ENCODE measurements around the gene SHROOM3.

Gene SHROOM3

GRCh38 chr4:76494871-76495590, 60.0 kb downstream of the SHROOM3 start:
- no peak for DNase-seq (ENCODE audit: low read depth)

GRCh38 chr4:76498550-76498949, 63.5 kb downstream of the SHROOM3 start:
- no peak for DNase-seq (ENCODE audit: low read depth)

DNA sequence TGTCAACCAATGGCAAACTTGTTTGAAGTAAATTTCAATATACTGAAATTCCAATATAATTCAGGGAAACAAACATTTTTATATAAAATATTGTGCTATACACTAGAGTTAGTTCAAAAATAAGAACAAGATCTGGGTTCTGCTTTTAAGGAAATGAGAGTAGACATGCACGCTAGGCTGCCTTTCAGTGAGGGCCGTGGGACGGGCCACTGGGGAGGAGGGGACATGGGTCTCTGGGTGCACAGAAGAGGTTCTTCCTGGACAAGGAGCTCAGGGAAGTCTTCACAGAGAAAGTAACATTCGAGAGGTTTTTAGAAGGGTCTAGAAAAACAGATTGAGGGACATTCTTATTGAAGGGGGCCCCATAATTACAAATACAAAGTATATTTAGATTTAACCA, 64.4 kb downstream of the SHROOM3 start:
- no peak for DNase-seq (ENCODE audit: low read depth)

GRCh38 chr4:76502886-76503285, 67.9 kb downstream of the SHROOM3 start:
- no peak for DNase-seq (ENCODE audit: low read depth)

GRCh38 chr4:76504613-76505465, 69.8 kb downstream of the SHROOM3 start:
- DNase-seq (ENCODE audit: low read depth), result no peak

GRCh38 chr4:76511947-76512346, 76.9 kb downstream of the SHROOM3 start:
- DNase-seq (ENCODE audit: low read depth), result no peak

DNA sequence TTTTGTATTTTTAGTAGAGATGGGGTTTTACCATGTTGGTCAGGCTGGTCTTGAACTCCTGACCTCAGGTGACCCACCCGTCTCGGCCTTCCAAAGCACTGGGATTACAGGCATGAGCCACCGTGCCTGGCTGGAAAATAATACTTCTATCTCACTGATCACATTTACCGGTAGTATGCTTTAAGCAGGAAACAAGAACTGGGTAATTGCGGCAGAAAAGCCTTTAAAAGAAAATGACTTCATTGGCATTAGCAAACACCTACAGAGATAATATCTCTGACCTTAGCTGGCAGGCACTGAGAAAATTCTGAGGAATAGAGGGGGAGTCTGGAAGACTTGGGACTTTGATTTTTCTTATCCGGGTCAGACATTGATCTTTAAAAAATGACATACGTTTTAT, 78.5 kb downstream of the SHROOM3 start:
- DNase-seq (ENCODE audit: low read depth), result no peak

DNA sequence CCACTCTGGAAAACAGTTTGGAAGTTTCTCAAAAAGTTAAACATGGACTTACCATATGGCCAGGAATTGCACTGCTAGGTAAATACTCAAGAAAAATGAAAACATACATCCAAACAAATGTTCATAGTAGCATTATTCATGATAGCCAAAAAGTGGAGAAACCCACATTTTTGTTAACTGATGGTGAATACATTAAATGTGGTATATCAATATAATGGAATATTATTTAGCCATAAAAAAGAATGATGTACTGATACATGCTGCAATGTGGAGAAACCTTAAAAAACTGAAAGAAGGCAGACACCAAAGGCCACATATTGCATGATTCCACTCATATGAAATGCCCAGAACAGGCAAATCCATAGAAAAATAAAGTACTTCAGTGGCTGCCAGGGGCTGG, 79.1 kb downstream of the SHROOM3 start:
- DNase-seq (ENCODE audit: low read depth), result no peak

GRCh38 chr4:76515975-76516843, 81.2 kb downstream of the SHROOM3 start:
- DNase-seq (ENCODE audit: low read depth), result no peak

GRCh38 chr4:76518241-76518640, 83.2 kb downstream of the SHROOM3 start:
- DNase-seq (ENCODE audit: low read depth), result no peak

- no peak for DNase-seq (ENCODE audit: low read depth)
Observed at GRCh38 chr4:76523593-76523992, 88.6 kb downstream of the SHROOM3 start.

DNA sequence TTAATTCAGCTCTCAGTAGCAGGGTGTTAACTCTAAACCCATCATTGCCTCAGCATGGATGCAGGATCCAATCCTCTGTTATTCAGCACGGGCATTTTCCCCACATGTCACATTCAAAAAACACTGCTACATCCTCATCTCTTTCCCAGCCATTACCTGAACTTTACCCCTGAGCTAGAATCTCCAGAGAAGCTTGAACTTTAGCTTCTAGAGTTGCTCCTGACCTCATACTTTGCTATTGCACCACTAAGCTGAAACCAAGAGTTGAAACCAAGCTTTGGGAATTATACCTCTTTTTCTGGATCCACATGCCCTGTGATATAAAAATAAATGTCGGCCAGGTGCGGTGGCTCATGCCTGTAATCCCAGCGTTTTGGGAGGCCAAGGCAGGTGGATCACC, 90.7 kb downstream of the SHROOM3 start:
- no peak for DNase-seq (ENCODE audit: low read depth)

GRCh38 chr4:76526585-76526990, 91.6 kb downstream of the SHROOM3 start:
- DNase-seq (ENCODE audit: low read depth), result no peak

- DNase-seq (ENCODE audit: low read depth), result no peak
Observed at GRCh38 chr4:76527666-76528065, 92.6 kb downstream of the SHROOM3 start.

- no peak for DNase-seq (ENCODE audit: low read depth)
Observed at GRCh38 chr4:76531597-76531996, 96.6 kb downstream of the SHROOM3 start.

DNA sequence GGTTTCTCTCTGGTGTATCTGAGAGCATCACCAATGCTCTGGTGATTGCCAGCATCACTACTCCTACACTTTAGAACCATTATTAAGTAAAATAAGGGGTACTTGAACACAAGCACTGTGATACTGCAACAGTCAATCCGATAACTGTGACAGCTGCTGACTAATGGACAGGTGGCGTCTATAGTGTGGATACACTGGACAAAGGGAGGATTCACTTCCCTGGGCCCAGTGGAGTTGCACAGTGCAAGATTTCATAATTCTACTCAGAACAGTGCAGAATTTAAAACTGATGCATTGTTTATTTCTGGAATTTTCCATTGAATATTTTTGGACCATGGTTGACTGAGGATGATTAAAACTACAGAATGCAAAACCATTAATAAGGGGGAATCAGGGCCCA, 97.8 kb downstream of the SHROOM3 start:
- no peak for DNase-seq (ENCODE audit: low read depth)

DNA sequence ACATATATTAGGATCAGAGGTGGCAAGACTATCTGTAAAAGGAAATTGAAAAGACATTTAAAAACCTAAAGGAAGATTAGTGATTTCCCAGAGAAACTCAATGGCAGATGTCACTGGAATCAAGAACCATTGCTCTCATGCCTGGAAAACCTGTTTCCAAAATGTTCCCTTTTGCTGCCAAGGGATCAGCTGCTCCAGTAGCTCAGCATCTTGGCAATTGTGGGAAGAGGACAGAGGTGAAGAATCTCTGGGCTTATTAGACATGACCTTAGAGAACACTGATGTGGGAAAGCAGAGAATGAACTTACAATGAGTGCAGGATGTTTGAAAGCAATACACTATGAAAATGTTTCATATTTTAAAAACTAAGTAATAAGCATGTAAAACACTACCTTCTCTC, 98.3 kb downstream of the SHROOM3 start:
- DNase-seq (ENCODE audit: low read depth), result no peak

DNA sequence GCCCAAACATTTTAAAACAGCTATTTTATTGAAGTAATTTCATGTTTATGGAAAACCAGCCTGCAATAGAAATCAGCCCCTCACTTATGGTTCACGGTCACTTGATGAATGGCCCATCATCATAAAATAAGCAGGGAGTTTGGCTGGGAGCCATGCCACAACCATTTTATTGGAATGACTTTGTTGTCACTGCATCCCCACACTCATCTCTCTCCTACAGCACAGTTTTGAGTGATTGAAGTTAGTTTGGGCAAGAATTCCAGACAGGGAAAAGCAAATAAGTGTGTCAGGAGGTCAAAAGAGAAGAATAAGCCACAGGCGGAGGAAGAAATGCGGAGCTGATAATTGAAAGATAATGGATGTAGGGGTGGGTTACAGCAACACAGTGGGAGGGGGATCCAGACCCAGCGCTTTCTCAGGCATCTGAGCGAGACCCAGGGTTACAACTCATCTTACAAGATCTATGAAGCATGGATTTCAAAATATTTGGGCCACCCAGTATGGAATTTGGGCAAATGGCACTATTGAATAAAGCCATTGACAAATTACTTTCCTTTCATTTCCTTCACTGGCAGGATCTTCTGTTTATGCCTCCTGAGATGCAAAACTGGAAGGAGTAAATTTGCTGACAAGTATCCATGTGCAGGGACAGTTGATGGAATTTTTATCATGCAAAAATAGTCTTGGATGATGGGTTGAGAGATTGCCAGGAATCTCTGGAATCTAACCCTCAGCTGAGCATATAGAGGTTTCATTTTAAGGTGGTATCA, 100.8 kb downstream of the SHROOM3 start:
- DNase-seq (ENCODE audit: low read depth), result no peak

DNA sequence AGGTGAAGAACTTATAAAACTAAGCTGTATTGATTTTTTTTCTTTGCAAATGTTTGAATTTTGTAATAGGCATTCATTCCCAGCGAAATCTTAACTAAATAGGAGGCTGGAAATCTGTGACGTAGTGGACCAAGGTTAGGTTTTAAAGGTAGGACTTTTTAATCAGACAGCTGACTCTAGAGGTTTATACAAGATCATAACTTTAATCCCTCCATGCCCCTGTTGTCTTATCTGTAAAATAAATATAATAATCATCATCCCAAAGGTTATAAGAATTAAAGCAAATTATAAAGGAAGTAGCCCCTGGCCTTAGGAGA, 101.3 kb downstream of the SHROOM3 start:
- no peak for DNase-seq (ENCODE audit: low read depth)

- no peak for DNase-seq (ENCODE audit: low read depth)
Observed at GRCh38 chr4:76538296-76538695, 103.3 kb downstream of the SHROOM3 start.

DNA sequence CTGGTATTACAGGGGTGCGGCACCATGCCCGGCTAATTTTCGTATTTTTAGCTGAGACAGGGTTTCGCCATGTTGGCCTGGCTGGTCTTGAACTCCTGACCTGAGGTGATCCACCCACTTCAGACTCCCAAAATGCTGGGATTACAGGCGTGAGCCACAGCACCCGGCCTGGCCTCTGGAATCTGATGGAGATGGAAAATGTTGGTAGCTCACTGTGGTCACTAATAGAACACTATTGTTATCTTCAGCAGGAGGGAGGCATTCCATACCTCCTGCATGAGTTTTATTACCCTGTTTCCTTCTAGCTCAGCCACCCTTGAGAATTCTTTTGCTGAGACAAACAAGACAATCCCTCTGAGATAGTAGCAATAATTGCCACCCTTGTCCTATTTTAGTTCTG, 105.0 kb downstream of the SHROOM3 start:
- DNase-seq (ENCODE audit: low read depth), result no peak

DNA sequence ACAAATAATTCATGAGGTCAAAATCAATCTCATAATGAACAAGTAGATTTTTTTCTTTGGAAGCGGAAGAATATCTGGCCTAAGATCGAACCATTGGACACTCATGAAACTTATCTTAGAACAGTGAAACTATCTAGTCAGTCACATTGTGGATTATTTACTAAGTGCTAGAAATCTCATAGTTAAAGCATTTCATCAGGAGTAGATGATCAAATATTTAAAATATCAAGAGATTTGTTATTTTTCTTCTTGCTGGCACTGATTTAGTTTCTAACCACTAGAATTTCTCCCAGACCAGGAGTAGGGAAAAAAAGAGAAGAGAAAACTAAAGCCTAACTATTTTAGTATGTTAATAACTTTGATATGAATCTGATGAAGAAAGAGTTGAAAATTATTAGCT, 105.5 kb downstream of the SHROOM3 start:
- DNase-seq (ENCODE audit: low read depth), result no peak

Measured in activated T-cell treated with anti-CD3 and anti-CD28 coated beads for 24 hours (primary cell).